HL-60 (cell line): ENCODE results near the gene VGLL2.

Experiments used
- GABPA ChIP-seq: IDR thresholded peaks from 2 replicates; pipeline ENCODE4 v1.6.1; 2012; ENCODE audit warnings: low read depth
- POLR2AphosphoS5 ChIP-seq: IDR thresholded peaks from 2 replicates; pipeline ENCODE4 v1.6.1; 2012; ENCODE audit warnings: low read depth
- TF ChIP-seq, protein P1 (sequence below): IDR thresholded peaks from one replicate; pipeline ENCODE4 v1.5.1; 2011; ENCODE audit warnings: low read length, control low read depth, inconsistent platforms; ENCODE audit not compliant: insufficient read depth
- TF ChIP-seq, protein P2 (sequence below): IDR thresholded peaks from 2 replicates; pipeline ENCODE4 v1.6.1; 2012; ENCODE audit warnings: low read depth; ENCODE audit not compliant: insufficient replicate concordance

DNA sequence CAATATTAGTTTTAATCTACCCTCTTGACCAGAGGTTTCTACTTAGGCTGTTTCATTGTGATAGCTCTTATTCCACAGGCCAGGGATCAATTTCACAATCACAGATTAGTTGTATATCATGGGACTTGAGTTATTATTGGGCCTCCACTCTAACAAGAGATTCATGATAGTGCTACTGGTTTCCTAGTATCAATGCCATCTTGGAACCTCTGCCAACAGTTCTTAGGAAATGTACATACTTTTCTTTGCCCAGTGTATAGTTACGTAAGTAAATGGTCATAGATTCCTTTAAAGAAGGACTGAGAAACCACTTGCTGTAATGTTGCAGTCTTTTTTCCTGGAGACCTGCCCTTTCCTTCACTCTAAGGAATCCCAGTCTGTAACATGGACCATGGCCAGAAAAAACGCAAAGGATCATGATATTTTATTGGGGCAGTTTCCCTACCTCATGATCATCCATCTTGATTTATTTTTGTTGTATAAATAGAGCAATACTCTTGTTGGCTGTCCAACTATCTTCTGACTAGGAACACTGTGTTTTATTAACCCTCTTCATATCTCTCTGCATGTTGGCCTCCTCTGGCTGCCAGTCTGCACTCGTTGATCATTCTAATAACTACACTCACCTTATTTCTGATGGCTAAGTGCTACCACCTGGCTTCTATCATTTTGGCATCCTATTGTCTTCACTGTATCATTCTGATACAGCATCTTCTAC is 38.0 kb upstream of the VGLL2 start:
- TF ChIP-seq, protein P1, sequence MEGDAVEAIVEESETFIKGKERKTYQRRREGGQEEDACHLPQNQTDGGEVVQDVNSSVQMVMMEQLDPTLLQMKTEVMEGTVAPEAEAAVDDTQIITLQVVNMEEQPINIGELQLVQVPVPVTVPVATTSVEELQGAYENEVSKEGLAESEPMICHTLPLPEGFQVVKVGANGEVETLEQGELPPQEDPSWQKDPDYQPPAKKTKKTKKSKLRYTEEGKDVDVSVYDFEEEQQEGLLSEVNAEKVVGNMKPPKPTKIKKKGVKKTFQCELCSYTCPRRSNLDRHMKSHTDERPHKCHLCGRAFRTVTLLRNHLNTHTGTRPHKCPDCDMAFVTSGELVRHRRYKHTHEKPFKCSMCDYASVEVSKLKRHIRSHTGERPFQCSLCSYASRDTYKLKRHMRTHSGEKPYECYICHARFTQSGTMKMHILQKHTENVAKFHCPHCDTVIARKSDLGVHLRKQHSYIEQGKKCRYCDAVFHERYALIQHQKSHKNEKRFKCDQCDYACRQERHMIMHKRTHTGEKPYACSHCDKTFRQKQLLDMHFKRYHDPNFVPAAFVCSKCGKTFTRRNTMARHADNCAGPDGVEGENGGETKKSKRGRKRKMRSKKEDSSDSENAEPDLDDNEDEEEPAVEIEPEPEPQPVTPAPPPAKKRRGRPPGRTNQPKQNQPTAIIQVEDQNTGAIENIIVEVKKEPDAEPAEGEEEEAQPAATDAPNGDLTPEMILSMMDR, result no peak
- TF ChIP-seq POLR2AphosphoS5 (no peak), GABPA (no peak)
- TF ChIP-seq, protein P2, sequence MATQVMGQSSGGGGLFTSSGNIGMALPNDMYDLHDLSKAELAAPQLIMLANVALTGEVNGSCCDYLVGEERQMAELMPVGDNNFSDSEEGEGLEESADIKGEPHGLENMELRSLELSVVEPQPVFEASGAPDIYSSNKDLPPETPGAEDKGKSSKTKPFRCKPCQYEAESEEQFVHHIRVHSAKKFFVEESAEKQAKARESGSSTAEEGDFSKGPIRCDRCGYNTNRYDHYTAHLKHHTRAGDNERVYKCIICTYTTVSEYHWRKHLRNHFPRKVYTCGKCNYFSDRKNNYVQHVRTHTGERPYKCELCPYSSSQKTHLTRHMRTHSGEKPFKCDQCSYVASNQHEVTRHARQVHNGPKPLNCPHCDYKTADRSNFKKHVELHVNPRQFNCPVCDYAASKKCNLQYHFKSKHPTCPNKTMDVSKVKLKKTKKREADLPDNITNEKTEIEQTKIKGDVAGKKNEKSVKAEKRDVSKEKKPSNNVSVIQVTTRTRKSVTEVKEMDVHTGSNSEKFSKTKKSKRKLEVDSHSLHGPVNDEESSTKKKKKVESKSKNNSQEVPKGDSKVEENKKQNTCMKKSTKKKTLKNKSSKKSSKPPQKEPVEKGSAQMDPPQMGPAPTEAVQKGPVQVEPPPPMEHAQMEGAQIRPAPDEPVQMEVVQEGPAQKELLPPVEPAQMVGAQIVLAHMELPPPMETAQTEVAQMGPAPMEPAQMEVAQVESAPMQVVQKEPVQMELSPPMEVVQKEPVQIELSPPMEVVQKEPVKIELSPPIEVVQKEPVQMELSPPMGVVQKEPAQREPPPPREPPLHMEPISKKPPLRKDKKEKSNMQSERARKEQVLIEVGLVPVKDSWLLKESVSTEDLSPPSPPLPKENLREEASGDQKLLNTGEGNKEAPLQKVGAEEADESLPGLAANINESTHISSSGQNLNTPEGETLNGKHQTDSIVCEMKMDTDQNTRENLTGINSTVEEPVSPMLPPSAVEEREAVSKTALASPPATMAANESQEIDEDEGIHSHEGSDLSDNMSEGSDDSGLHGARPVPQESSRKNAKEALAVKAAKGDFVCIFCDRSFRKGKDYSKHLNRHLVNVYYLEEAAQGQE, result no peak
